Raji (cell line): ENCODE measurements around the gene ARIH1.

Experiments used
- POLR2A ChIP-seq: IDR thresholded peaks from 2 replicates; pipeline ENCODE4 v1.6.1; 2011; ENCODE audit warnings: low read depth, low read length, control low read depth; ENCODE audit not compliant: insufficient read depth

ARIH1 gene

GRCh38 chr15:72509484-72509883, 35.4 kb downstream of the ARIH1 start:
- no peak for TF ChIP-seq POLR2A

GRCh38 chr15:72511536-72511935, 37.4 kb downstream of the ARIH1 start:
- no peak for TF ChIP-seq POLR2A

- TF ChIP-seq POLR2A: no peak
Observed at GRCh38 chr15:72515591-72516389, 41.7 kb downstream of the ARIH1 start.

- TF ChIP-seq POLR2A: no peak
Observed at GRCh38 chr15:72516777-72517176, 42.6 kb downstream of the ARIH1 start.

GRCh38 chr15:72521682-72522081, 47.6 kb downstream of the ARIH1 start:
- TF ChIP-seq POLR2A: no peak

- TF ChIP-seq POLR2A: no peak
Observed at GRCh38 chr15:72532991-72533601, 59.0 kb downstream of the ARIH1 start.

GRCh38 chr15:72534523-72534922, 60.4 kb downstream of the ARIH1 start:
- TF ChIP-seq POLR2A: no peak

- TF ChIP-seq POLR2A: no peak
Observed at GRCh38 chr15:72535911-72536310, 61.8 kb downstream of the ARIH1 start.

- no peak for TF ChIP-seq POLR2A
Observed at GRCh38 chr15:72536506-72536905, 62.4 kb downstream of the ARIH1 start.

GRCh38 chr15:72538931-72539330, 64.8 kb downstream of the ARIH1 start:
- TF ChIP-seq POLR2A: no peak

GRCh38 chr15:72540606-72541237, 66.6 kb downstream of the ARIH1 start:
- TF ChIP-seq POLR2A: no peak

GRCh38 chr15:72541674-72542073, 67.5 kb downstream of the ARIH1 start:
- TF ChIP-seq POLR2A: no peak

- TF ChIP-seq POLR2A: no peak
Observed at GRCh38 chr15:72545156-72545555, 71.0 kb downstream of the ARIH1 start.

GRCh38 chr15:72554471-72555425, 80.6 kb downstream of the ARIH1 start:
- TF ChIP-seq POLR2A: no peak

- no peak for TF ChIP-seq POLR2A
Observed at GRCh38 chr15:72559781-72560180, 85.7 kb downstream of the ARIH1 start.
